Mucosa of descending colon (tissue), 3 donors: Measurements from ENCODE around the gene FKTN. TPM values are rescaled to one million over a fixed set of nuclear protein-coding genes. Genes with fewer than 3 reads are reported as not detected.

ENCODE experiments used
- ATAC-seq: fragments of 200-7000 bp; cut with Tn5 transposase; one replicate; pipeline ENCODE4 v1.9.1; 2020; ENCODE audit warnings: mild to moderate bottlenecking, moderate library complexity
- DNase-seq, 3 donors: peaks; one replicate each; pipeline ENCODE4 v3.0.0-alpha.2; 2020
- H3K36me3 ChIP-seq: fragments of 200-600 bp; one replicate; pipeline ENCODE4 v1.8.0; 2021; ENCODE audit warnings: low read depth, mild to moderate bottlenecking
- H3K4me1 ChIP-seq: fragments of 200-600 bp; one replicate; pipeline ENCODE4 v1.8.0; 2021; ENCODE audit warnings: low read depth, mild to moderate bottlenecking
- H3K4me3 ChIP-seq: fragments of 200-600 bp; one replicate; pipeline ENCODE4 v1.8.0; 2021; ENCODE audit warnings: mild to moderate bottlenecking
- H3K9me3 ChIP-seq: fragments of 200-600 bp; one replicate; pipeline ENCODE4 v1.8.0; 2021; ENCODE audit warnings: mild to moderate bottlenecking
- intact Hi-C, 2 donors: fragments of 100-400 bp; cut with DNase I in 1 of 2; cut with micrococcal nuclease in 1 of 2; formaldehyde crosslinking; loops; one replicate each; pipeline versions ENCODE4 v1.11.0 to v1.11.1; 2022; cut with DNase I, micrococcal nuclease
- total RNA-seq, 3 donors: library from RNA; stranded (reverse); fragmentation: NEBNext Ultra II Directional in 2 of 3; extraction: Animal tissue kit (Norgen Biotek cat#: 25700) in 2 of 3; gene quantifications; one replicate each; pipeline versions ENCODE4 v1.2.1 to v1.2.4, GENCODE V29; 2021 to 2023
- TF ChIP-seq, protein P1 (sequence below): fragments of 200-600 bp; IDR thresholded peaks from one replicate; pipeline ENCODE4 v1.8.0; 2022; ENCODE audit warnings: antibody characterized with exemption, mild to moderate bottlenecking
- donor health status: DM: no; HTN: no; CAD: no; lungs with moderate emphysema.
- donor health status: DM: no; HTN: no; CAD: no.
- donor health status: DM: no; HTN: yes; CAD: no.

The FKTN gene
- total RNA-seq, 3 donors from 2014 or later = 11.2 to 16.2 (median 15.1) TPM

GRCh38 chr9:105670315-105670714 lies 112.4 kb downstream of the FKTN start:
- intact Hi-C loops = no loop called here
- ATAC-seq (no peak), DNase-seq (no peak)
- TF ChIP-seq, protein P1, sequence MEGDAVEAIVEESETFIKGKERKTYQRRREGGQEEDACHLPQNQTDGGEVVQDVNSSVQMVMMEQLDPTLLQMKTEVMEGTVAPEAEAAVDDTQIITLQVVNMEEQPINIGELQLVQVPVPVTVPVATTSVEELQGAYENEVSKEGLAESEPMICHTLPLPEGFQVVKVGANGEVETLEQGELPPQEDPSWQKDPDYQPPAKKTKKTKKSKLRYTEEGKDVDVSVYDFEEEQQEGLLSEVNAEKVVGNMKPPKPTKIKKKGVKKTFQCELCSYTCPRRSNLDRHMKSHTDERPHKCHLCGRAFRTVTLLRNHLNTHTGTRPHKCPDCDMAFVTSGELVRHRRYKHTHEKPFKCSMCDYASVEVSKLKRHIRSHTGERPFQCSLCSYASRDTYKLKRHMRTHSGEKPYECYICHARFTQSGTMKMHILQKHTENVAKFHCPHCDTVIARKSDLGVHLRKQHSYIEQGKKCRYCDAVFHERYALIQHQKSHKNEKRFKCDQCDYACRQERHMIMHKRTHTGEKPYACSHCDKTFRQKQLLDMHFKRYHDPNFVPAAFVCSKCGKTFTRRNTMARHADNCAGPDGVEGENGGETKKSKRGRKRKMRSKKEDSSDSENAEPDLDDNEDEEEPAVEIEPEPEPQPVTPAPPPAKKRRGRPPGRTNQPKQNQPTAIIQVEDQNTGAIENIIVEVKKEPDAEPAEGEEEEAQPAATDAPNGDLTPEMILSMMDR = no peak
- Histone ChIP-seq H3K4me3 (no peak overlapping the region), H3K36me3 (no peaks in the 10 kb centered on the region), H3K9me3 (no peaks in the 10 kb centered on the region), H3K4me1 (no peaks in the 10 kb centered on the region)

GRCh38 chr9:105670775-105671174 lies 112.8 kb downstream of the FKTN start:
- ATAC-seq = no peak
- TF ChIP-seq, protein P1 = no peak
- intact Hi-C loops = no loop called here
- Histone ChIP-seq H3K4me1 (no peaks in the 10 kb centered on the region), H3K4me3 (no peak overlapping the region), H3K9me3 (no peaks in the 10 kb centered on the region), H3K36me3 (no peaks in the 10 kb centered on the region)
- no peak for DNase-seq

DNA sequence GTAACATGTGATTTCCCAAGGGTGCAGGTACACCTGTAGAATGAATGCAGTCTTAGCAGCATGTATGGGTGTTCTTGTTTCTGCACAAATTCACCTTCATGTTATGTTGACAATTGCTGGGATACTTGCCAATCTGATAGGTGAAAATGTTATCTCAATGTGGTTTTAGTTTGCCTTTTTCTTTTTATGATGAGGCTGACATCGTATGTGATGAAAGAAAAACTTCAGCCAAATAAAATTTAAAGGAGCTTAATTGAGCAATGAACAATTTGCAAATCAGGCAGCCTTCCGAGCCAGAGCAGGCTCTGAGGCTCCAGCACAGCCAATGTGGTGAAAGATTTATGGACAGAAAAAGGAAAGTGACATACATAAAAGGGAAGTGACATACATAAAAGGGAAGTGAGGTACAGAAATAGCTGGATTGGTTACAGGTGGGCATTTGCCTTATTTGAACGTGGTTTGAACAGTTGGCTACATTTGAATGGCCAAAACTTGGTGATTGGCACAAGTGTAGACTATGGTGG lies 114.8 kb downstream of the FKTN start:
- DNase-seq (peak in 1 of 3 donors; percentile 9), ATAC-seq (peak; percentile 83)
- TF ChIP-seq, protein P1 = no peak
- intact Hi-C loops = no loop called here
- H3K9me3 ChIP-seq = no peaks in the 10 kb centered on the region
- no peak overlapping the region for H3K4me3 ChIP-seq
- H3K4me1 ChIP-seq = no peaks in the 10 kb centered on the region
- no peaks in the 10 kb centered on the region for H3K36me3 ChIP-seq

GRCh38 chr9:105673850-105674387 lies 116.0 kb downstream of the FKTN start:
- TF ChIP-seq, protein P1 = no peak
- no peak for DNase-seq
- ATAC-seq = no peak
- Histone ChIP-seq H3K9me3 (no peaks in the 10 kb centered on the region), H3K4me3 (no peak overlapping the region), H3K4me1 (no peaks in the 10 kb centered on the region), H3K36me3 (no peaks in the 10 kb centered on the region)
- intact Hi-C loops = no loop called here

GRCh38 chr9:105676351-105676923 lies 118.5 kb downstream of the FKTN start:
- ATAC-seq = no peak
- Histone ChIP-seq H3K4me1 (no peaks in the 10 kb centered on the region), H3K4me3 (no peak overlapping the region), H3K36me3 (no peaks in the 10 kb centered on the region), H3K9me3 (no peaks in the 10 kb centered on the region)
- no peak for DNase-seq
- intact Hi-C loops = no loop called here
- TF ChIP-seq, protein P1 = no peak
